ENCODE measurements around the gene THSD7A. TPM values are rescaled to one million over a fixed set of nuclear protein-coding genes. Genes with fewer than 3 reads are reported as not detected.

The THSD7A gene
- total and polyA plus RNA-seq, 9 of the 15 experiments (the other 6 are each of a cell fraction or from before 2014, with no cell fraction given): 0.01 to 0.02 TPM; not detected in 7

DNA sequence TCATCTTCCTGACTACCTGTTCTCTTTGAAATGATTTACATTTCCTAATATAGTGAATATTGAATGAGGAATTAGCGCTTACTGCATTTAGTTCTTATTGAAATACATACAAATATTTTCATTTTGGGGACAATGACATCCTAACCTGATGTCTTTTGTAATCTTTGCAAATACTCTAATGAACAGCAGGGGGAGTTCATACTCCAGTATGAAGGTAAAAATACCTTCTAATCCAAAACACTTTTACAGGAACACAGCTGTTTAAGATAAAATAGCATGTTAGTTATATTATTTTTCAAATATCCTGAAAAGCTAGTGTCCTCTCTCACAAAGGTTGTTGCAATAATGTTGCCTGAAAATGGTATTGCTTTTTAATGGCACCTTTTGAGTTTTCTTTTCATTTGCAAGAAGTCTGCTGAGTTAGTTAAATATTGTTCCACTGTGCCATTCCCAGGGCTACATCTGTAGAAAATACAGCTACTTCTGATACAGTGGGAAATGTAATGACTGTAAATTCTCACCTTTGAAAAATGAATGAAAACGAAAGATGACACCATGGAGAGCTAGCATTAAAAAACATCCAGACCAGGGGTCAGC is 458.4 kb downstream of the THSD7A start:
- Histone ChIP-seq H3K9me1 (ENCODE audit: control insufficient read depth, insufficient read depth, low read length) (no peaks in the 10 kb centered on the region), H3K36me3 (ENCODE audit: control insufficient read depth, insufficient read depth, low read length) (no peaks in the 10 kb centered on the region), H3K27ac (ENCODE audit: extremely low read depth, low read depth, low read length) (no peak overlapping the region), H2AFZ (ENCODE audit: low read depth, low read length) (no peak overlapping the region), H3K9me3 (replicated peaks; ENCODE audit: control insufficient read depth, insufficient read depth, low read depth, low read length) (no peaks in the 10 kb centered on the region), H3K4me2 (ENCODE audit: insufficient read depth, low read length) (no peak overlapping the region), H3K9ac (ENCODE audit: insufficient read depth in 1 of 2, low read depth in 2 of 2, low read length in 2 of 2) (no peak overlapping the region), H3K79me2 (ENCODE audit: control insufficient read depth, insufficient read depth, low read length) (no peaks in the 10 kb centered on the region), H4K20me1 (replicated peaks; ENCODE audit: control insufficient read depth, insufficient read depth, low read length) (no peaks in the 10 kb centered on the region), H3K27me3 (ENCODE audit: control insufficient read depth in 2 of 2, insufficient read depth in 2 of 2, low read length in 2 of 2) (no peaks in the 10 kb centered on the region), H3K4me3 (no peak overlapping the region), H3K4me1 (replicated peaks in 1 of 2; ENCODE audit: control insufficient read depth in 2 of 2, insufficient read depth in 2 of 2, low read length in 2 of 2) (no peaks in the 10 kb centered on the region)
- ATAC-seq: peak; percentile 58; the same call in 2 of the 3 replicates
- no peak for FAIRE-seq
- intact Hi-C loops (cut with micrococcal nuclease) (no loop called here), in situ Hi-C loops (cut with MboI) (no loop called here)
- POLR2A ChIA-PET: no interaction called here
- no TSS peak for BruUV-seq (replicated peaks)
- DNase-seq (ENCODE audit: extremely low read depth in 1 of 4, low spot score in 3 of 4): peak; percentile 9 to 17 (median 16)
- CTCF ChIA-PET (ENCODE audit: low intra/inter-chr PET ratio): interaction anchor here (1.2 kb wide), 1 partner anchor 1122 kb away, joined by 4 read pairs; no protein-coding TSS in a partner anchor
- 0% methylated on average over 2 of the region's 2 CpGs for WGBS (ENCODE audit: insufficient coverage, low coverage, missing lambda C conversion rate)
- TF ChIP-seq, protein P1, sequence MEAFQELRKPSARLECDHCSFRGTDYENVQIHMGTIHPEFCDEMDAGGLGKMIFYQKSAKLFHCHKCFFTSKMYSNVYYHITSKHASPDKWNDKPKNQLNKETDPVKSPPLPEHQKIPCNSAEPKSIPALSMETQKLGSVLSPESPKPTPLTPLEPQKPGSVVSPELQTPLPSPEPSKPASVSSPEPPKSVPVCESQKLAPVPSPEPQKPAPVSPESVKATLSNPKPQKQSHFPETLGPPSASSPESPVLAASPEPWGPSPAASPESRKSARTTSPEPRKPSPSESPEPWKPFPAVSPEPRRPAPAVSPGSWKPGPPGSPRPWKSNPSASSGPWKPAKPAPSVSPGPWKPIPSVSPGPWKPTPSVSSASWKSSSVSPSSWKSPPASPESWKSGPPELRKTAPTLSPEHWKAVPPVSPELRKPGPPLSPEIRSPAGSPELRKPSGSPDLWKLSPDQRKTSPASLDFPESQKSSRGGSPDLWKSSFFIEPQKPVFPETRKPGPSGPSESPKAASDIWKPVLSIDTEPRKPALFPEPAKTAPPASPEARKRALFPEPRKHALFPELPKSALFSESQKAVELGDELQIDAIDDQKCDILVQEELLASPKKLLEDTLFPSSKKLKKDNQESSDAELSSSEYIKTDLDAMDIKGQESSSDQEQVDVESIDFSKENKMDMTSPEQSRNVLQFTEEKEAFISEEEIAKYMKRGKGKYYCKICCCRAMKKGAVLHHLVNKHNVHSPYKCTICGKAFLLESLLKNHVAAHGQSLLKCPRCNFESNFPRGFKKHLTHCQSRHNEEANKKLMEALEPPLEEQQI (IDR thresholded peaks at IDR 0.05): no peak
- TF ChIP-seq, protein P2, sequence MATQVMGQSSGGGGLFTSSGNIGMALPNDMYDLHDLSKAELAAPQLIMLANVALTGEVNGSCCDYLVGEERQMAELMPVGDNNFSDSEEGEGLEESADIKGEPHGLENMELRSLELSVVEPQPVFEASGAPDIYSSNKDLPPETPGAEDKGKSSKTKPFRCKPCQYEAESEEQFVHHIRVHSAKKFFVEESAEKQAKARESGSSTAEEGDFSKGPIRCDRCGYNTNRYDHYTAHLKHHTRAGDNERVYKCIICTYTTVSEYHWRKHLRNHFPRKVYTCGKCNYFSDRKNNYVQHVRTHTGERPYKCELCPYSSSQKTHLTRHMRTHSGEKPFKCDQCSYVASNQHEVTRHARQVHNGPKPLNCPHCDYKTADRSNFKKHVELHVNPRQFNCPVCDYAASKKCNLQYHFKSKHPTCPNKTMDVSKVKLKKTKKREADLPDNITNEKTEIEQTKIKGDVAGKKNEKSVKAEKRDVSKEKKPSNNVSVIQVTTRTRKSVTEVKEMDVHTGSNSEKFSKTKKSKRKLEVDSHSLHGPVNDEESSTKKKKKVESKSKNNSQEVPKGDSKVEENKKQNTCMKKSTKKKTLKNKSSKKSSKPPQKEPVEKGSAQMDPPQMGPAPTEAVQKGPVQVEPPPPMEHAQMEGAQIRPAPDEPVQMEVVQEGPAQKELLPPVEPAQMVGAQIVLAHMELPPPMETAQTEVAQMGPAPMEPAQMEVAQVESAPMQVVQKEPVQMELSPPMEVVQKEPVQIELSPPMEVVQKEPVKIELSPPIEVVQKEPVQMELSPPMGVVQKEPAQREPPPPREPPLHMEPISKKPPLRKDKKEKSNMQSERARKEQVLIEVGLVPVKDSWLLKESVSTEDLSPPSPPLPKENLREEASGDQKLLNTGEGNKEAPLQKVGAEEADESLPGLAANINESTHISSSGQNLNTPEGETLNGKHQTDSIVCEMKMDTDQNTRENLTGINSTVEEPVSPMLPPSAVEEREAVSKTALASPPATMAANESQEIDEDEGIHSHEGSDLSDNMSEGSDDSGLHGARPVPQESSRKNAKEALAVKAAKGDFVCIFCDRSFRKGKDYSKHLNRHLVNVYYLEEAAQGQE (IDR thresholded peaks at IDR 0.05; ENCODE audit: borderline replicate concordance): no peak; the same call in 1 of the 2 replicates
- TF ChIP-seq, protein P2 (CRISPR knock-in tag; IDR thresholded peaks at IDR 0.05; ENCODE audit: low read depth): no peak
- TF ChIP-seq, protein P3, sequence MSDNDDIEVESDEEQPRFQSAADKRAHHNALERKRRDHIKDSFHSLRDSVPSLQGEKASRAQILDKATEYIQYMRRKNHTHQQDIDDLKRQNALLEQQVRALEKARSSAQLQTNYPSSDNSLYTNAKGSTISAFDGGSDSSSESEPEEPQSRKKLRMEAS (CRISPR knock-in tag; IDR thresholded peaks at IDR 0.05): no peak
- peak; percentile 9 to 48; a peak in 2 of 4 replicates for TF ChIP-seq RAD21 (CRISPR knock-in tag; conservative IDR thresholded peaks at IDR 0.05 in 1 of 2, IDR thresholded peaks at IDR 0.05 in 1 of 2)
- no peak for TF ChIP-seq FOXK1 (CRISPR knock-in tag; IDR thresholded peaks at IDR 0.05; ENCODE audit: borderline replicate concordance)
- TF ChIP-seq, protein P4, sequence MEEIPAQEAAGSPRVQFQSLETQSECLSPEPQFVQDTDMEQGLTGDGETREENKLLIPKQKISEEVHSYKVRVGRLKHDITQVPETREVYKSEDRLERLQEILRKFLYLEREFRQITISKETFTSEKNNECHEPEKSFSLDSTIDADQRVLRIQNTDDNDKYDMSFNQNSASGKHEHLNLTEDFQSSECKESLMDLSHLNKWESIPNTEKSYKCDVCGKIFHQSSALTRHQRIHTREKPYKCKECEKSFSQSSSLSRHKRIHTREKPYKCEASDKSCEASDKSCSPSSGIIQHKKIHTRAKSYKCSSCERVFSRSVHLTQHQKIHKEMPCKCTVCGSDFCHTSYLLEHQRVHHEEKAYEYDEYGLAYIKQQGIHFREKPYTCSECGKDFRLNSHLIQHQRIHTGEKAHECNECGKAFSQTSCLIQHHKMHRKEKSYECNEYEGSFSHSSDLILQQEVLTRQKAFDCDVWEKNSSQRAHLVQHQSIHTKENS (CRISPR knock-in tag; IDR thresholded peaks at IDR 0.05): no peak
- TF ChIP-seq ZNF57 (CRISPR knock-in tag; IDR thresholded peaks at IDR 0.05): no peak
- TF ChIP-seq GABPB2 (CRISPR knock-in tag; conservative IDR thresholded peaks at IDR 0.05): no peak
- TF ChIP-seq ZZZ3 (IDR thresholded peaks at IDR 0.05): no peak
